ENCODE results near the gene ERMARD.

DNA sequence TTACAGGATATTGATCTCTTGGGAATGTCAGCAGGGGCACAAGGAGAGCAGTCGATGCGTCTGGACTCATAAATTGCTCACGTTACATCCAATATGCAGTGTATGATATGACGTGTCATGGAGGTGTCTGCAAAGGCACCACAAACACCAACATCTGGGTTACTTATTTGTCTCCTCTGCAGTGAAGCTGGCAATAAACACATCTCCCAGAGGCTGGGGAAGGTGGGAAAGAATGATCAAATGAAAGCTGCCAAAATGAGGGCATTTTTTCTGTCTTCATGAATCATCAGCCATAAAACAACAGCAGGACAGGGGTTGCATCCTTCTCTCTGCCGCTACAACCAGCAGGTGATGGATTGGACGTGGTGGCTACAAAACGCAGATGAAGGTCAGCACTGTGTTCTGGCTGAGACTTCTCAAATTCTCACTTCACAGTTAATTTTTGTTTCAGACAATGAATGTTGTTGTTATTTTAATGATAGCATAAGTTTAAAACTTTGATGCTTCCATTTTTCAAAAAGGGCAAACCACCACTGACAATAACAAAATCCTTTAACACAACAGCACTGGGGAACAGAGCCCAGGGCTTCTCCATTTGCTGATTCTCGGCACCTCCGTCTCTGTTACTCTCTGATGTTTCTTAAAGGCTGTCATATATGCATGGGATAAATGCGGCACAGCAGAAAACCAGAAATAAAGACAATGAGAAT is 47.5 kb downstream of the ERMARD start:
- TF ChIP-seq FOXM1 (IDR thresholded peaks at IDR 0.05; ENCODE audit: borderline replicate concordance) (no peak), ZNF384 (IDR thresholded peaks at IDR 0.05) (no peak), NFRKB (IDR thresholded peaks at IDR 0.05) (no peak), LEF1 (IDR thresholded peaks at IDR 0.05; ENCODE audit: borderline replicate concordance) (no peak), SP1 (IDR thresholded peaks at IDR 0.05) (no peak)
